OCI-LY7 (cell line): ENCODE data around the gene LTO1. TPM values are rescaled to one million over a fixed set of nuclear protein-coding genes. Genes with fewer than 3 reads are reported as not detected.
A peak's percentile ranks its signal among the peaks of the same experiment; 100 is the strongest.

Source experiments
- BruUV-seq: library from RNA; stranded (reverse); fragments of 400-500 nt; replicated peaks from 2 replicates; lab custom pipeline; 2021; lab: Mats Ljungman, UMichigan
- CTCF ChIA-PET: fragments of 300-600 bp; sonication (Branson Sonifier 250); formaldehyde crosslinking; loops from one replicate; lab custom pipeline; 2022; ENCODE audit warnings: antibody characterized with exemption; ENCODE audit not compliant: unreplicated experiment; lab: Charles Lee
- POLR2A ChIA-PET: fragments of 300-600 bp; sonication (Branson Sonifier 250); formaldehyde crosslinking; loops from one replicate; lab custom pipeline; 2022; ENCODE audit warnings: antibody characterized with exemption; lab: Charles Lee
- DNase-seq: peaks from one replicate; pipeline ENCODE4 v3.0.0-alpha.2; 2015; ENCODE audit warnings: low spot score
- H2AFZ ChIP-seq: fragments of 200-600 bp; sonication (generic), shearing (Covaris generic); 2 replicates; pipeline ENCODE4 v1.6.1; 2014; ENCODE audit warnings: mild to moderate bottlenecking, antibody characterized with exemption, low read length, moderate library complexity
- H3K27ac ChIP-seq: fragments of 200-600 bp; sonication (generic); 2 replicates; pipeline ENCODE4 v1.5.1; 2014; ENCODE audit warnings: mixed run types, low read depth, mild to moderate bottlenecking, moderate library complexity, low read length, inconsistent platforms; ENCODE audit not compliant: poor library complexity, severe bottlenecking
- H3K36me3 ChIP-seq: fragments of 200-600 bp; sonication (generic); 2 replicates; pipeline ENCODE4 v1.6.1; 2014; ENCODE audit warnings: mild to moderate bottlenecking, antibody characterized with exemption, low read length, moderate library complexity, mixed read lengths; ENCODE audit not compliant: insufficient read depth
- H3K4me1 ChIP-seq: fragments of 200-600 bp; sonication (generic); 2 replicates; pipeline ENCODE4 v1.5.1; 2014; ENCODE audit warnings: mild to moderate bottlenecking, low read length; ENCODE audit not compliant: insufficient read depth, poor library complexity, severe bottlenecking
- H3K4me2 ChIP-seq: fragments of 200-600 bp; sonication (generic); 2 replicates; pipeline ENCODE4 v1.6.1; 2014; ENCODE audit warnings: mild to moderate bottlenecking, low read length
- H3K4me3 ChIP-seq: fragments of 200-600 bp; sonication (generic); 2 replicates; pipeline ENCODE4 v1.5.1; 2014; ENCODE audit warnings: mild to moderate bottlenecking, low read depth, low read length; ENCODE audit not compliant: poor library complexity, severe bottlenecking
- H3K79me2 ChIP-seq: fragments of 200-600 bp; sonication (generic); 2 replicates; pipeline ENCODE4 v1.6.1; 2016; ENCODE audit warnings: low read depth, mild to moderate bottlenecking, low read length, moderate library complexity, mixed read lengths; ENCODE audit not compliant: insufficient read depth
- H3K9me2 ChIP-seq: fragments of 200-600 bp; sonication (generic); 2 replicates; pipeline ENCODE4 v1.6.1; 2016; ENCODE audit warnings: mild to moderate bottlenecking, low read length, mixed read lengths; ENCODE audit not compliant: insufficient read depth
- H3K9me3 ChIP-seq: fragments of 200-600 bp; sonication (generic); 2 replicates; pipeline ENCODE4 v1.6.1; 2014; ENCODE audit warnings: mild to moderate bottlenecking, mixed run types, low read length, mixed read lengths
- H4K20me1 ChIP-seq: fragments of 200-600 bp; sonication (generic); 2 replicates; pipeline ENCODE4 v1.6.1; 2014; ENCODE audit warnings: mild to moderate bottlenecking, antibody characterized with exemption, low read length, moderate library complexity, mixed read lengths; ENCODE audit not compliant: insufficient read depth
- CTCF ChIP-seq: fragments of 200-600 bp; sonication (generic); conservative IDR thresholded peaks from 2 replicates; pipeline ENCODE4 v1.5.1; 2014; ENCODE audit warnings: mild to moderate bottlenecking, antibody characterized with exemption, low read length, moderate library complexity, mixed read lengths
- EZH2phosphoT487 ChIP-seq: fragments of 200-600 bp; sonication (generic); IDR thresholded peaks from 2 replicates; pipeline ENCODE4 v1.6.1; 2018; ENCODE audit warnings: low read depth, borderline replicate concordance, mild to moderate bottlenecking, mixed run types, antibody characterized with exemption, low read length, moderate library complexity, mixed read lengths
- intact Hi-C: fragments of 100-400 bp; cut with micrococcal nuclease; formaldehyde crosslinking; loops from one replicate; pipeline ENCODE4 v1.10.0; 2022; ENCODE audit not compliant: unreplicated experiment
- total RNA-seq, 2 experiments: library from RNA; depleted of rRNA in 1 of 2; stranded (reverse); fragments of >200 nt in 1 of 2; shearing (Covaris generic) in 1 of 2; gene quantifications; 2 replicates each; pipeline ENCODE4 v1.2.3, GENCODE V29; 2014 to 2022

LTO1 gene
- total RNA-seq, 2 experiments from 2014 or later: 28.8 to 35.9 TPM

- Histone ChIP-seq H3K9me3 (no peaks in the 10 kb centered on the region), H4K20me1 (no peaks in the 10 kb centered on the region), H3K4me3 (no peak overlapping the region), H3K27ac (no peak overlapping the region), H3K36me3 (no peaks in the 10 kb centered on the region), H3K4me2 (no peak overlapping the region), H3K79me2 (no peaks in the 10 kb centered on the region), H3K9me2 (no peaks in the 10 kb centered on the region), H3K4me1 (peaks cover 9% of the 10 kb centered on the region), H2AFZ (no peak overlapping the region)
- no peak for DNase-seq
- BruUV-seq: no TSS peak
- CTCF ChIA-PET: no interaction called here
- intact Hi-C loops: no loop called here
- POLR2A ChIA-PET: no interaction called here
- no peak for TF ChIP-seq CTCF
- TF ChIP-seq EZH2phosphoT487: no peak
Measured at GRCh38 chr11:69721106-69721505, 46.0 kb upstream of the LTO1 start.

- no TSS peak for BruUV-seq
- Histone ChIP-seq H2AFZ (no peak overlapping the region), H3K4me2 (no peak overlapping the region), H3K36me3 (no peaks in the 10 kb centered on the region), H3K27ac (no peak overlapping the region), H3K79me2 (no peaks in the 10 kb centered on the region), H3K9me2 (no peaks in the 10 kb centered on the region), H3K4me1 (peaks cover 9% of the 10 kb centered on the region), H4K20me1 (no peaks in the 10 kb centered on the region), H3K4me3 (no peak overlapping the region), H3K9me3 (no peaks in the 10 kb centered on the region)
- ChIA-PET CTCF (no interaction called here), POLR2A (no interaction called here)
- intact Hi-C loops: loop anchor here (5.0 to 10.0 kb wide), 2 partner anchors 83 to 166 kb away; no protein-coding TSS in a partner anchor
- TF ChIP-seq CTCF (no peak), EZH2phosphoT487 (no peak)
- no peak for DNase-seq
Measured at GRCh38 chr11:69718912-69719311, 43.8 kb upstream of the LTO1 start.

GRCh38 chr11:69718147-69718546, 43.0 kb upstream of the LTO1 start:
- Histone ChIP-seq H3K79me2 (no peaks in the 10 kb centered on the region), H3K4me3 (no peak overlapping the region), H3K4me2 (peak overlapping the region; percentile 30; the same call in 1 of the 2 replicates), H2AFZ (no peak overlapping the region), H3K9me3 (no peaks in the 10 kb centered on the region), H3K9me2 (no peaks in the 10 kb centered on the region), H3K4me1 (peaks cover 9% of the 10 kb centered on the region), H3K36me3 (no peaks in the 10 kb centered on the region), H3K27ac (no peak overlapping the region), H4K20me1 (no peaks in the 10 kb centered on the region)
- peak; percentile 90 for DNase-seq
- peak; percentile 84 for TF ChIP-seq CTCF
- no peak for TF ChIP-seq EZH2phosphoT487
- no TSS peak for BruUV-seq
- POLR2A ChIA-PET: no interaction called here
- intact Hi-C loops: loop anchor here (5.0 to 10.0 kb wide), 2 partner anchors 84 to 167 kb away; no protein-coding TSS in a partner anchor
- CTCF ChIA-PET: no interaction called here
